ENCODE data around the gene OR4D11. TPM values are rescaled to one million over a fixed set of nuclear protein-coding genes. Genes with fewer than 3 reads are reported as not detected.

The OR4D11 gene
- total and polyA plus RNA-seq, 2 of the 13 experiments (the other 11 are each of a cell fraction or from before 2014, with no cell fraction given) = not detected

DNA sequence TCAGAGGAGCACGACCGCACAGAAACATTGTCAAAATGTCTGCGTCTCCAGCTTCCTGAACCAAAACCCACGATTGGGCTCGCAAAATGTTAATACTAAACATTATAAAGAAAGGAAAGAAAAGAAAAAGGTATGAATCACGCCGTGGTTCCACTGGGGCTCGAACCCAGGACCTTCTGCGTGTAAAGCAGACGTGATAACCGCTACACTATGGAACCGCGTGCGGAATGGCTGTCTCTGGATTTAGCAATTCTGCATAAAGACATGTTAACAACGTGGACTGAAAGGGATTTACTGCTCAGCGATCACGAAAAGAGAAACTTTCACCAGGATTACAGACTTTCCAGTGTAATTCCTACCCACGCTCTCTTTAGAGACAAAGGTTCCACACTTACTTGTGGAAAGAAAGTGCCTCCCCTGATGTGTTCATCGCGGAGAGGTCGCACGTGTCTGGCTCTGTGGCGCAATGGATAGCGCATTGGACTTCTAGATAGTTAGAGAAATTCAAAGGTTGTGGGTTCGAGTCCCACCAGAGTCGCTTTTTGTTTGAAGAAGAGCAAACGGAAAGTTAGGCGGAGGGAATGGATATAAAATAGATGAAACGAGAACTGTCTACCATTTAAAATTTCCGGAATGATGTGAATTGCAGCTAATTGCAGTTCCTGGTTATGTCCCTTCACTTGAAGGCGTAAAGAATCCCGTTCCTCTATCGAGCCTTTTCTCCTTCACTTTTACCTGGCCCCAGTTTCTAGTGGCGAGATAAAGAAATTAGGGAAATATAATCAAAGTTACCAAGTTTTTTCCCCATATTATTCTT lies 47.7 kb downstream of the OR4D11 start (continued):
- TF ChIP-seq, protein P1, sequence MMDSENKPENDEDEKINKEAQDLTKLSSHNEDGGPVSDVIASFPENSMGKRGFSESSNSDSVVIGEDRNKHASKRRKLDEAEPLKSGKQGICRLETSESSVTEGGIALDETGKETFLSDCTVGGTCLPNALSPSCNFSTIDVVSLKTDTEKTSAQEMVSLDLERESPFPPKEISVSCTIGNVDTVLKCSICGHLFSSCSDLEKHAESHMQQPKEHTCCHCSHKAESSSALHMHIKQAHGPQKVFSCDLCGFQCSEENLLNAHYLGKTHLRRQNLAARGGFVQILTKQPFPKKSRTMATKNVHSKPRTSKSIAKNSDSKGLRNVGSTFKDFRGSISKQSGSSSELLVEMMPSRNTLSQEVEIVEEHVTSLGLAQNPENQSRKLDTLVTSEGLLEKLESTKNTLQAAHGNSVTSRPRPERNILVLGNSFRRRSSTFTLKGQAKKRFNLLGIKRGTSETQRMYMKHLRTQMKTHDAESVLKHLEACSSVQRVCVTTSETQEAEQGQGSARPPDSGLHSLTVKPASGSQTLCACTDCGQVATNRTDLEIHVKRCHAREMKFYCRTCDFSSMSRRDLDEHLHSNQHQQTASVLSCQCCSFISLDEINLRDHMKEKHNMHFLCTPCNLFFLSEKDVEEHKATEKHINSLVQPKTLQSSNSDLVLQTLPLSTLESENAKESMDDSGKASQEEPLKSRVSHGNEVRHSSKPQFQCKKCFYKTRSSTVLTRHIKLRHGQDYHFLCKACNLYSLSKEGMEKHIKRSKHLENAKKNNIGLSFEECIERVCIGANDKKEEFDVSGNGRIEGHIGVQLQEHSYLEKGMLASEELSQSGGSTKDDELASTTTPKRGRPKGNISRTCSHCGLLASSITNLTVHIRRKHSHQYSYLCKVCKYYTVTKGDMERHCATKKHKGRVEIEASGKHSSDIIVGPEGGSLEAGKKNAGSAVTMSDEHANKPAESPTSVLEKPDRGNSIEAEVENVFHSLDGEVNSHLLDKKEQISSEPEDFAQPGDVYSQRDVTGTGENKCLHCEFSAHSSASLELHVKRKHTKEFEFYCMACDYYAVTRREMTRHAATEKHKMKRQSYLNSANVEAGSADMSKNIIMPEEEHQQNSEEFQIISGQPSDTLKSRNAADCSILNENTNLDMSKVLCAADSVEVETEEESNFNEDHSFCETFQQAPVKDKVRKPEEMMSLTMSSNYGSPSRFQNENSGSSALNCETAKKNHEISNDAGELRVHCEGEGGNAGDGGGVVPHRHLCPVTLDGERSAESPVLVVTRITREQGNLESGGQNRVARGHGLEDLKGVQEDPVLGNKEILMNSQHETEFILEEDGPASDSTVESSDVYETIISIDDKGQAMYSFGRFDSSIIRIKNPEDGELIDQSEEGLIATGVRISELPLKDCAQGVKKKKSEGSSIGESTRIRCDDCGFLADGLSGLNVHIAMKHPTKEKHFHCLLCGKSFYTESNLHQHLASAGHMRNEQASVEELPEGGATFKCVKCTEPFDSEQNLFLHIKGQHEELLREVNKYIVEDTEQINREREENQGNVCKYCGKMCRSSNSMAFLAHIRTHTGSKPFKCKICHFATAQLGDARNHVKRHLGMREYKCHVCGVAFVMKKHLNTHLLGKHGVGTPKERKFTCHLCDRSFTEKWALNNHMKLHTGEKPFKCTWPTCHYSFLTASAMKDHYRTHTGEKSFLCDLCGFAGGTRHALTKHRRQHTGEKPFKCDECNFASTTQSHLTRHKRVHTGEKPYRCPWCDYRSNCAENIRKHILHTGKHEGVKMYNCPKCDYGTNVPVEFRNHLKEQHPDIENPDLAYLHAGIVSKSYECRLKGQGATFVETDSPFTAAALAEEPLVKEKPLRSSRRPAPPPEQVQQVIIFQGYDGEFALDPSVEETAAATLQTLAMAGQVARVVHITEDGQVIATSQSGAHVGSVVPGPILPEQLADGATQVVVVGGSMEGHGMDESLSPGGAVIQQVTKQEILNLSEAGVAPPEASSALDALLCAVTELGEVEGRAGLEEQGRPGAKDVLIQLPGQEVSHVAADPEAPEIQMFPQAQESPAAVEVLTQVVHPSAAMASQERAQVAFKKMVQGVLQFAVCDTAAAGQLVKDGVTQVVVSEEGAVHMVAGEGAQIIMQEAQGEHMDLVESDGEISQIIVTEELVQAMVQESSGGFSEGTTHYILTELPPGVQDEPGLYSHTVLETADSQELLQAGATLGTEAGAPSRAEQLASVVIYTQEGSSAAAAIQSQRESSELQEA (CRISPR knock-in tag; IDR thresholded peaks at IDR 0.05; ENCODE audit: not compliant biosample characterization) = no peak
- peak; percentile 54; the same call in 1 of the 2 replicates for TF ChIP-seq ARNTL (CRISPR knock-in tag; IDR thresholded peaks at IDR 0.05)
- TF ChIP-seq, protein P2, sequence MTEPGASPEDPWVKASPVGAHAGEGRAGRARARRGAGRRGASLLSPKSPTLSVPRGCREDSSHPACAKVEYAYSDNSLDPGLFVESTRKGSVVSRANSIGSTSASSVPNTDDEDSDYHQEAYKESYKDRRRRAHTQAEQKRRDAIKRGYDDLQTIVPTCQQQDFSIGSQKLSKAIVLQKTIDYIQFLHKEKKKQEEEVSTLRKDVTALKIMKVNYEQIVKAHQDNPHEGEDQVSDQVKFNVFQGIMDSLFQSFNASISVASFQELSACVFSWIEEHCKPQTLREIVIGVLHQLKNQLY (CRISPR knock-in tag; IDR thresholded peaks at IDR 0.05) = peak; percentile 18
- TF ChIP-seq KLF9 (CRISPR knock-in tag; IDR thresholded peaks at IDR 0.05; ENCODE audit: low read depth) = 0 out of 2 replicates have a peak, but pooled peaks have one; percentile 27
- 0 out of 2 replicates have a peak, but pooled peaks have one; percentile 22 for TF ChIP-seq NFKBIZ (CRISPR knock-in tag; IDR thresholded peaks at IDR 0.05)
- TF ChIP-seq ZFP90 (CRISPR knock-in tag; IDR thresholded peaks at IDR 0.05; ENCODE audit: borderline replicate concordance) = no peak
- peak; percentile 87 for TF ChIP-seq MYC (CRISPR knock-in tag; IDR thresholded peaks at IDR 0.05; ENCODE audit: borderline replicate concordance)
- TF ChIP-seq ZNF776 (CRISPR knock-in tag; IDR thresholded peaks at IDR 0.05) = 0 out of 2 replicates have a peak, but pooled peaks have one; percentile 3
- no peak for TF ChIP-seq PRMT3 (CRISPR knock-in tag; IDR thresholded peaks at IDR 0.05; ENCODE audit: borderline replicate concordance, low read depth)
- TF ChIP-seq, protein P3, sequence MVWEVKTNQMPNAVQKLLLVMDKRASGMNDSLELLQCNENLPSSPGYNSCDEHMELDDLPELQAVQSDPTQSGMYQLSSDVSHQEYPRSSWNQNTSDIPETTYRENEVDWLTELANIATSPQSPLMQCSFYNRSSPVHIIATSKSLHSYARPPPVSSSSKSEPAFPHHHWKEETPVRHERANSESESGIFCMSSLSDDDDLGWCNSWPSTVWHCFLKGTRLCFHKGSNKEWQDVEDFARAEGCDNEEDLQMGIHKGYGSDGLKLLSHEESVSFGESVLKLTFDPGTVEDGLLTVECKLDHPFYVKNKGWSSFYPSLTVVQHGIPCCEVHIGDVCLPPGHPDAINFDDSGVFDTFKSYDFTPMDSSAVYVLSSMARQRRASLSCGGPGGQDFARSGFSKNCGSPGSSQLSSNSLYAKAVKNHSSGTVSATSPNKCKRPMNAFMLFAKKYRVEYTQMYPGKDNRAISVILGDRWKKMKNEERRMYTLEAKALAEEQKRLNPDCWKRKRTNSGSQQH (CRISPR knock-in tag; IDR thresholded peaks at IDR 0.05; ENCODE audit: low read depth) = peak; percentile 81; the same call in 1 of the 2 replicates
- no peak for TF ChIP-seq ZNF567 (CRISPR knock-in tag; IDR thresholded peaks at IDR 0.05; ENCODE audit: borderline replicate concordance)
- 0 out of 2 replicates have a peak, but pooled peaks have one; percentile 16 for TF ChIP-seq ZNF879 (CRISPR knock-in tag; IDR thresholded peaks at IDR 0.05)
- TF ChIP-seq, protein P4, sequence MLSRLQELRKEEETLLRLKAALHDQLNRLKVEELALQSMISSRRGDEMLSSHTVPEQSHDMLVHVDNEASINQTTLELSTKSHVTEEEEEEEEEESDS (CRISPR knock-in tag; IDR thresholded peaks at IDR 0.05; ENCODE audit: borderline replicate concordance) = no peak
- TF ChIP-seq REL (CRISPR knock-in tag; conservative IDR thresholded peaks at IDR 0.05) = peak; percentile 25; the same call in 1 of the 2 replicates
- TF ChIP-seq HNRNPH1 (optimal IDR thresholded peaks at IDR 0.05; ENCODE audit: low read depth, low read length) = no peak
- no peak for TF ChIP-seq TOE1 (CRISPR knock-in tag; IDR thresholded peaks at IDR 0.05)
- TF ChIP-seq MXI1 (IDR thresholded peaks at IDR 0.05; ENCODE audit: borderline replicate concordance, low read depth, low read length) = peak; percentile 76; the same call in 2 of the 3 replicates
- TF ChIP-seq ERF (CRISPR knock-in tag; IDR thresholded peaks at IDR 0.05) = peak; percentile 42; the same call in 1 of the 2 replicates
